HFFc6 (cell line): ENCODE measurements around the gene XYLT2. TPM values are rescaled to one million over a fixed set of nuclear protein-coding genes. Genes with fewer than 3 reads are reported as not detected.
A peak's percentile ranks its signal among the peaks of the same experiment; 100 is the strongest.

Experiments used
- DNase-seq: peaks from one replicate; pipeline ENCODE4 v3.0.0-alpha.2; 2018
- H3K27ac Mint-ChIP-seq: 2 replicates; pipeline ENCODE4 v1.8.0; 2020; ENCODE audit warnings: mild to moderate bottlenecking, mixed read lengths
- H3K27me3 Mint-ChIP-seq: 2 replicates; pipeline ENCODE4 v1.8.0; 2021; ENCODE audit warnings: mild to moderate bottlenecking, moderate library complexity, mixed read lengths; ENCODE audit not compliant: insufficient read depth
- H3K36me3 Mint-ChIP-seq: 2 replicates; pipeline ENCODE4 v1.8.0; 2021; ENCODE audit warnings: low read depth, mixed read lengths
- H3K4me1 Mint-ChIP-seq: 2 replicates; pipeline ENCODE4 v1.8.0; 2020; ENCODE audit warnings: low read depth, mixed read lengths
- H3K4me3 Mint-ChIP-seq: 2 replicates; pipeline ENCODE4 v1.8.0; 2020; ENCODE audit warnings: mild to moderate bottlenecking, moderate library complexity, mixed read lengths
- H3K9me3 Mint-ChIP-seq: 2 replicates; pipeline ENCODE4 v1.8.0; 2020; ENCODE audit warnings: mild to moderate bottlenecking, mixed read lengths
- total RNA-seq, 6 experiments: library from RNA; stranded (reverse); fragmentation: NEBNext Ultra II Directional; extraction: Animal tissue kit (Norgen Biotek cat#: 25700); gene quantifications; 2 replicates in 1 of 6; 3 replicates in 5 of 6; pipeline ENCODE4 v1.2.3, GENCODE V29; 2021
- TF ChIP-seq, protein P1 (sequence below): fragments of 200-600 bp; sonication (generic); IDR thresholded peaks from 2 replicates; pipeline ENCODE4 v1.5.0; 2021; ENCODE audit warnings: antibody characterized with exemption, mild to moderate bottlenecking

XYLT2 gene
- total RNA-seq, 6 experiments from 2014 or later: 38.9 to 47.1 (median 43.2) TPM

DNA sequence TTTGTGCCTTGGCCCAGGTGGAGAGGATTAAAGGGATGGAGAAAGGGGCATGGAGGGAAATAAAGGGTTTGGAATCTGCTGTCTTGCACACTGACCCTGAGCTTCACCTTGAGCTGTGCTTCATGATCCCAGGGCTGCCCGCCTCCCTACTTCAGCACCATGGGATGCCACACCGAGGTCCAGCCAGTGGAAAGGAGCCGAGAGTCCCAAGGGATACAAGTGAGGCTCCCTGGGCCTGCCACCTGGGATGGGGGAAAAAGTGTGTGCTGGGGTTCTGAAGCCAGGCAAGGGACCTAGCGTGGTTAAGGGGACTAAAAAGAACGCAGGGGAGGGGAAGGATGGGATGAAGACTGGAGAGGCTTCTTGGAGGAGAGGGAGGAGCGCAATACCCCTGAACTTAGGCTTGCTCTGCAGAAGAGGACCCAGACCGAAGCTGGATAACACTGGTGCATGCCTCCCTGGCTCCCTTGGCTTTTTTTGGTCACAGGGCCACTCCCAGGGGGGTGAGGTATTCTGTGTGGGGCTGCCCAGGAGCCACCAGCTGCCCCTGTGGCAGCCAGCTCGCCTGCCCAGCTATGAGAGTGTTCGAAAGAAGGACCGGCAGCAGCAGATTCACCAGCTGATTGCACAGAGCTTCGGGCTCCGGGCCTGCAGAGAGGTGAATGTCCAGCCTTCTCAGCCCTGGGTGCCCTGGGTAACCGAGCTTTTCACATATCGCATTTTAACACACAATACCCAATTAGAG, 19.9 kb downstream of the XYLT2 start:
- Mint-ChIP-seq H3K36me3 (peaks cover 20% of the 10 kb centered on the region), H3K27ac (peak overlapping the region; percentile 42; the same call in 1 of the 2 replicates), H3K9me3 (no peaks in the 10 kb centered on the region), H3K27me3 (no peaks in the 10 kb centered on the region; the same call in 1 of the 2 replicates), H3K4me3 (no peak overlapping the region), H3K4me1 (peaks cover 41% of the 10 kb centered on the region)
- TF ChIP-seq, protein P1, sequence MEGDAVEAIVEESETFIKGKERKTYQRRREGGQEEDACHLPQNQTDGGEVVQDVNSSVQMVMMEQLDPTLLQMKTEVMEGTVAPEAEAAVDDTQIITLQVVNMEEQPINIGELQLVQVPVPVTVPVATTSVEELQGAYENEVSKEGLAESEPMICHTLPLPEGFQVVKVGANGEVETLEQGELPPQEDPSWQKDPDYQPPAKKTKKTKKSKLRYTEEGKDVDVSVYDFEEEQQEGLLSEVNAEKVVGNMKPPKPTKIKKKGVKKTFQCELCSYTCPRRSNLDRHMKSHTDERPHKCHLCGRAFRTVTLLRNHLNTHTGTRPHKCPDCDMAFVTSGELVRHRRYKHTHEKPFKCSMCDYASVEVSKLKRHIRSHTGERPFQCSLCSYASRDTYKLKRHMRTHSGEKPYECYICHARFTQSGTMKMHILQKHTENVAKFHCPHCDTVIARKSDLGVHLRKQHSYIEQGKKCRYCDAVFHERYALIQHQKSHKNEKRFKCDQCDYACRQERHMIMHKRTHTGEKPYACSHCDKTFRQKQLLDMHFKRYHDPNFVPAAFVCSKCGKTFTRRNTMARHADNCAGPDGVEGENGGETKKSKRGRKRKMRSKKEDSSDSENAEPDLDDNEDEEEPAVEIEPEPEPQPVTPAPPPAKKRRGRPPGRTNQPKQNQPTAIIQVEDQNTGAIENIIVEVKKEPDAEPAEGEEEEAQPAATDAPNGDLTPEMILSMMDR: no peak
- DNase-seq: no peak

DNA sequence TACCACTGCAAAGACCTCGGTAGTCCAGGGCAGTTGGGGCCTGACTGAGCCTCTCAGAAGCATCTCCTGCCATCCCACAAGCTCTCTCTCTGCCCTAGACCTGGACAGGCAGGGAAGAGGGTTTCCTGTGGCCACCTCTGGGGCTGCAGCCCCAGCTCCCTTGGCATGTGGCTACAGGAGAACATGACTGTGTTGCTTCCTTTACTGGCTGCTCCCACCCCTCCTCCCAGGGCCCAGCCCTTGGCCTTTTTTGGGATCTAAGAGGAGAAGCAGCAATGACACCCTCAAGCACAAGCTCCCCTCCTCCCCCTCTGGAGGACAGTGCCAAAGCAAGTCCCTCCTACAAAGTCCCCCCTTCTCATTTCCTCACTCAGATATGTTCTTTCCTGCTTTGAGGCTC, 21.5 kb downstream of the XYLT2 start:
- no peak for DNase-seq
- peaks cover 32% of the 10 kb centered on the region for H3K36me3 Mint-ChIP-seq
- no peak overlapping the region for H3K27ac Mint-ChIP-seq
- no peaks in the 10 kb centered on the region for H3K27me3 Mint-ChIP-seq
- no peaks in the 10 kb centered on the region for H3K9me3 Mint-ChIP-seq
- H3K4me1 Mint-ChIP-seq: peaks cover 47% of the 10 kb centered on the region
- TF ChIP-seq, protein P1: no peak
- no peak overlapping the region for H3K4me3 Mint-ChIP-seq

DNA sequence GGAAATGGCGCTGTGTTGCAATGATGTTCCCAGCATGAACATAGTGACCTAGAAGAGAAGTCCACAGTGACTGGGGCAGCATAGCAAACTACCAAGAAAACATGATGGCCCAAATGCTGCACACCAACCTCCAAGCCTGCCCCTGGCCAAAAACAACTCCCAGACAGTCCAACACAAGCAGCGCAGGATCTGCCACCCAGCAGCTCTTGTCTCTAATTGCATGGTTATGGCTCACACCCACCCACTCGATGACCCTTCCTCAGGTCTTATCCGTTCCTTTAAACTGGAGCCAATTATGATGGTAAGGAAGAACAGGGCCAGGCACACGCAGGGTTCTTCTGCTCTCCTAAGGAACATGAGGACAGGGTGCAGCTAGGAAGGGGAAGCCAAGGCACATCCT, 24.1 kb downstream of the XYLT2 start:
- Mint-ChIP-seq H3K27ac (no peak overlapping the region), H3K4me3 (no peak overlapping the region), H3K4me1 (peaks cover 36% of the 10 kb centered on the region), H3K9me3 (no peaks in the 10 kb centered on the region), H3K27me3 (peaks cover 2% of the 10 kb centered on the region; the same call in 1 of the 2 replicates), H3K36me3 (peaks cover 38% of the 10 kb centered on the region)
- no peak for DNase-seq
- TF ChIP-seq, protein P1: no peak

DNA sequence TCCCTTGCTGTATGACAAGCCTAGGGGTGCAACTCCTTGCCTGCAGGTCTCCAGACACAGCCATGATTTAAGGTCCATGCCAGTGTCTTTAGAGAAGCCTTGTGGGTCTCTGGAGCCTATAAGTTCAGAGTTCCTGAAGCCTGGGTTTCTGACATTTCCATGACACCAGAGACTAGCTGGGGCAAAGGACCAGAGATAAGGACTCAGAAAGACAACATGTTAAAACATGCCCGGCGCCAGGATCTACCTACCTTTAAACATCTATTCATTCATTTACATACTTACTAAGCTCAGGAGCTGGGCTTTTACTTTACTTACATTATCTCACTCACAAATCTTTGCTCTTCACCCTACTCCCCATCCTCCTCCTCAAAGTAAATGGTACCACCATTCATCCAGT, 25.6 kb downstream of the XYLT2 start:
- DNase-seq: no peak
- H3K36me3 Mint-ChIP-seq: peaks cover 38% of the 10 kb centered on the region
- TF ChIP-seq, protein P1: no peak
- H3K27ac Mint-ChIP-seq: peak overlapping the region; percentile 48
- H3K27me3 Mint-ChIP-seq: peaks cover 2% of the 10 kb centered on the region; the same call in 1 of the 2 replicates
- H3K4me3 Mint-ChIP-seq: peak overlapping the region; percentile 99
- H3K9me3 Mint-ChIP-seq: no peaks in the 10 kb centered on the region
- peaks cover 28% of the 10 kb centered on the region for H3K4me1 Mint-ChIP-seq

DNA sequence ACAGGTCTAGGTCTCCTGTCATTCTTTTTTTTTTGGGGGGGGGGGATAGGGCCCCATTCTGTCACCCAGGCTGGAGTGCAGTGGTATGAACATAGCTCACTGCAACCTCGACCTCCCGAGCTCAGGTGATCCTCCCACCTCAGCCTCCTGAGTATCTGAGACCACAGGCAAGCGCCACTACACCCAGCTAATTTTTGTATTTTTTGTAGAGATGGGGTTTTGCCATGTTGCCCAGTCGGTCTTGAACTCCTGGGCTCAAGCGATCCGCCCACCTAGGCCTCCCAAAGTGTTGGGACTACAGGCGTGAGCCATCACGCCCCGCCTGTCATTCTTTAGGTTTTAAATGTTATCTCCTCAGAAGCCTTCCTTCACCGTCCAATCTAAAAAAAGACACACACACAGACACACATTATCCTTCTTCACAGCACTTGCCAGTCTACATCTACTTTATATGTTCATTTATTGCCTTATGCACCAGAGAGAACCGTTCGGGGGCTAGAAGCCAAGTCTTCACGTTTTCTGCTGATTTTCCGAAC, 26.4 kb downstream of the XYLT2 start:
- Mint-ChIP-seq H3K9me3 (no peaks in the 10 kb centered on the region), H3K4me1 (peaks cover 28% of the 10 kb centered on the region), H3K27ac (peak overlapping the region; percentile 99), H3K4me3 (peak overlapping the region; percentile 99), H3K27me3 (peaks cover 2% of the 10 kb centered on the region; the same call in 1 of the 2 replicates), H3K36me3 (peaks cover 38% of the 10 kb centered on the region)
- no peak for DNase-seq
- TF ChIP-seq, protein P1: no peak
